Measurements from ENCODE around the gene HIP1.

HIP1 gene

GRCh38 chr7:75734586-75735458 is 3.9 kb downstream of the HIP1 start:
- no peak overlapping the region for H3K4me3 ChIP-seq (IDR thresholded peaks at IDR 0.05; ENCODE audit: insufficient read depth, low read depth, low read length)
- no peak overlapping the region for H3K27ac ChIP-seq
- no peaks in the 10 kb centered on the region for H4K20me1 ChIP-seq (ENCODE audit: insufficient read depth)
- no peak overlapping the region for H3K9ac ChIP-seq
- no peaks in the 10 kb centered on the region for H3K79me2 ChIP-seq (ENCODE audit: insufficient read depth, low read depth)
- TF ChIP-seq CTCF (conservative IDR thresholded peaks at IDR 0.05; ENCODE audit: low read depth, low read length): no peak
- H3K4me2 ChIP-seq: no peak overlapping the region
- no peak overlapping the region for H2AFZ ChIP-seq (ENCODE audit: low read depth)
- H3K27me3 ChIP-seq (ENCODE audit: insufficient read depth, low read depth): no peaks in the 10 kb centered on the region; the same call in 1 of the 2 replicates
- peaks cover 7% of the 10 kb centered on the region for H3K4me1 ChIP-seq (ENCODE audit: low read depth, poor library complexity, severe bottlenecking)
- H3K36me3 ChIP-seq (ENCODE audit: insufficient read depth): no peaks in the 10 kb centered on the region

DNA sequence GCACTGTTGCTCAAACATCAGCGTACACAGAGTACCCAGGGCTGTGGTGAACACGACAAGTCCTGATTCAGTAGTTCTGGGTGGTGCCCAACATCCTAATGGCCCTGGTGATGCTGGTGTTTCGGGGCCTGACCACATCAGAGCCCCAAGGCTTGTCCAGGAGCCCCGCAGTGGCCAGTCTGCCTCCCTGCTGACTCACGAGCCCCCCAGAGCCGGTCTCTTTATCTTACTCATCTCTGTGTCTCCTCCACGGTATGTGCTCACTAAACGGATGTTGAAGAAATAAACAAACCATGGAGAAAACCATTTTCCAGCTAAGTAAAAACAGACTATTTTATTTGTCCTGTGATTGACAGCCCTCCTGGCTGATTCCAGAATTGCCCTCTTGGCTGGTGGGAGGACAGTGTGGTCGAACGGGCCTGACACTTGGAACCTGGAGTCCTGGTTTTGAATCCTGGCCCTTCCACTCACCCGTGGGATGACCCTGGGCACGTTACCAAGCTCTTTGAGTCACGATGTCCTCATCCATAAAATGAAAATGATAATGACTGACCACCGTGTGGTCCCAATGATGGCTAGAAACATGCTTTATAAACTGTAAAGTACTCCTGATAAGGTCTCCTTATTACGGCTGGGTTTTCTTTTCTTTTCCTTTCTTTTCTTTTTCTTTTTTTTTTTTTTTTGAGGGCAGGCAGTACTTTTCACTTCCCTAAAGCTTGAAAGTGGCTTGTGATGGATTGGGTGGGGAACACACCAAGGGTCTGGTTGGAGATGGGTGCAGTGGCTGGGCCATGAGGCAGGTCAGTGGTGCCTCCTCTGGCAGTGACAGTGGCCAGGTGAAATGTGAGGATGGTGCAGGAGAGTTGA is 5.7 kb downstream of the HIP1 start:
- H3K36me3 ChIP-seq (ENCODE audit: insufficient read depth): no peaks in the 10 kb centered on the region
- no peaks in the 10 kb centered on the region for H4K20me1 ChIP-seq (ENCODE audit: insufficient read depth)
- H3K79me2 ChIP-seq (ENCODE audit: insufficient read depth, low read depth): no peaks in the 10 kb centered on the region
- H3K9ac ChIP-seq: no peak overlapping the region
- no peak overlapping the region for H2AFZ ChIP-seq (ENCODE audit: low read depth)
- peaks cover 12% of the 10 kb centered on the region for H3K4me1 ChIP-seq (ENCODE audit: low read depth, poor library complexity, severe bottlenecking)
- H3K27me3 ChIP-seq (ENCODE audit: insufficient read depth, low read depth): no peaks in the 10 kb centered on the region; the same call in 1 of the 2 replicates
- TF ChIP-seq CTCF (conservative IDR thresholded peaks at IDR 0.05; ENCODE audit: low read depth, low read length): no peak
- no peak overlapping the region for H3K4me3 ChIP-seq (IDR thresholded peaks at IDR 0.05; ENCODE audit: insufficient read depth, low read depth, low read length)
- no peak overlapping the region for H3K4me2 ChIP-seq
- no peak overlapping the region for H3K27ac ChIP-seq

GRCh38 chr7:75732016-75732521 is 6.7 kb downstream of the HIP1 start:
- Histone ChIP-seq H3K4me2 (no peak overlapping the region), H3K27ac (no peak overlapping the region)

More at GRCh38 chr7:75732016-75732521, 6.7 kb downstream of the HIP1 start:
- no peak for TF ChIP-seq CTCF (conservative IDR thresholded peaks at IDR 0.05; ENCODE audit: low read depth, low read length)
- H2AFZ ChIP-seq (ENCODE audit: low read depth): no peak overlapping the region
- H4K20me1 ChIP-seq (ENCODE audit: insufficient read depth): no peaks in the 10 kb centered on the region
- H3K4me3 ChIP-seq (IDR thresholded peaks at IDR 0.05; ENCODE audit: insufficient read depth, low read depth, low read length): no peak overlapping the region
- no peaks in the 10 kb centered on the region for H3K36me3 ChIP-seq (ENCODE audit: insufficient read depth)
- H3K4me1 ChIP-seq (ENCODE audit: low read depth, poor library complexity, severe bottlenecking): peaks cover 16% of the 10 kb centered on the region
- no peaks in the 10 kb centered on the region for H3K79me2 ChIP-seq (ENCODE audit: insufficient read depth, low read depth)
- H3K27me3 ChIP-seq (ENCODE audit: insufficient read depth, low read depth): no peaks in the 10 kb centered on the region
- no peak overlapping the region for H3K9ac ChIP-seq

All from KMS-11 (cell line).